HL-60 (cell line): ENCODE data around the gene PTPRT.

Experiments used
- CTCF ChIP-seq: IDR thresholded peaks from one replicate; pipeline ENCODE4 v1.5.1; 2011; ENCODE audit warnings: low read length, control low read depth, inconsistent platforms; ENCODE audit not compliant: insufficient read depth
- POLR2AphosphoS5 ChIP-seq: IDR thresholded peaks from 2 replicates; pipeline ENCODE4 v1.6.1; 2012; ENCODE audit warnings: low read depth

- no peak for TF ChIP-seq POLR2AphosphoS5
- TF ChIP-seq CTCF = no peak
These were observed 450.0 kb downstream of the PTPRT start for GRCh38 chr20:42739683-42740082.
